GM15510 (cell line): Measurements from ENCODE around the gene TGIF1.

Source experiments
- POLR2A ChIP-seq: IDR thresholded peaks from 3 replicates; pipeline ENCODE4 v1.6.1; 2011; ENCODE audit warnings: borderline replicate concordance; ENCODE audit not compliant: insufficient read length; ENCODE audit errors: extremely low read depth

The TGIF1 gene

GRCh38 chr18:3449512-3450011, 410 bp upstream of the TGIF1 start:
- no peak for TF ChIP-seq POLR2A

DNA sequence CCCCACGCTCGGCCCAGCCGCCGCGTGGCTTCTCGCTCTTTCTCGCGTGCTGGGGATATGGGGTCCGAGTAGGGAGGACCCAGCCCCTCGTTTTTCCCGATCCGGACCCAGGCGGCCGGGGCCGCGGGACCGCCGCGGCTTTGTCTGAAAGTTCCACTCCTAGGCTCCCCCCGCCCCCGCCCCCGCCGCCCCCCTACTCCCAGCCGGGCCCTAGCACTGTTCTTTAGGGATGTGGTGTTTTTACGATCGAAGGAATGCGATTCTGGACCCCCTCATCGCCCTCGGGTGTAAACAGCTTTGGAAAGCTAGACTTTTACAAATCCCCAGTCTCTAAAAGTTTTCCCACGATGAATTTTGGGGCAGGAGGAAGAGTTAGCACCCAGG, 819 bp downstream of the TGIF1 start:
- TF ChIP-seq POLR2A, result no peak

GRCh38 chr18:3451183-3451988, 1.4 kb downstream of the TGIF1 start:
- TF ChIP-seq POLR2A, result no peak

DNA sequence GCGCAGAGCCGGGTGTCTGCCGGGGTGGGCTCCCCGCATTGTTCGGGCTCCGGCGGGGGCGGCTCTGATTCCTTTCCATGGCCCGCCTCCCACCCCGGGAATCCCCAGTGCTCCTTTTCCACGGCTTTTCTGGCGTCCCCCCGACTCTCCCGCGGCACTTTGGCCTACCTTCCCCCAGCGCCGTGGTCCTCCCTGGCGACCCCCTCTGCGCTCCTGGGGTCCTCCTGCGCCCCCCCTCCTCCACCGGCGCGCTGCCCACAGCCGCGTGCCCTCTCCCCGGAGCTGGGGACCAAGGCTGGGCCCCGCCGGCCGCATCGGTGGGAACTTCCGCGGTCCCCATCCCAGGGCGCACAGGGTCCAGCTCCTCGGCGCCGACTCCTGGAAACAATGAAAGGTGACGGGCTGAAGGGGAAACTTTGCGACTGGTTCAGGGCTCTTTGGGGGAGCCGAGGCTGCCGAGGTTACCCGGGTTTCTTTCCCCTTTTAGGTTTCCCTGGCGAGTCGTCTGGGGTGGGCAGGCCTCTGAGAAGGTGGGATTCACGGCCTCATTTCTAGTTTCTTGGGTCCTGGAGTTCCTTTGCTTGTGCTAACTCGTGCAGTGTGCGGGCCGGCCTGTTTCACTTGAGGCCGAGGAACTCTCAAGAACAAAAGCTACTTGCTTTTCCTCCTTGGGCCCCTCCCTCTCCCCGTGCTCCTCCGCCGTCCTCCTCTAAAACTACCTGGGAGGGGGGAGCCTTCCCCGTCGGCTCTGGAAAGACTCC, 2.2 kb downstream of the TGIF1 start:
- no peak for TF ChIP-seq POLR2A

- TF ChIP-seq POLR2A, result no peak
Observed at GRCh38 chr18:3452750-3453539, 3.0 kb downstream of the TGIF1 start.

GRCh38 chr18:3453540-3454364, 3.8 kb downstream of the TGIF1 start:
- TF ChIP-seq POLR2A, result no peak

DNA sequence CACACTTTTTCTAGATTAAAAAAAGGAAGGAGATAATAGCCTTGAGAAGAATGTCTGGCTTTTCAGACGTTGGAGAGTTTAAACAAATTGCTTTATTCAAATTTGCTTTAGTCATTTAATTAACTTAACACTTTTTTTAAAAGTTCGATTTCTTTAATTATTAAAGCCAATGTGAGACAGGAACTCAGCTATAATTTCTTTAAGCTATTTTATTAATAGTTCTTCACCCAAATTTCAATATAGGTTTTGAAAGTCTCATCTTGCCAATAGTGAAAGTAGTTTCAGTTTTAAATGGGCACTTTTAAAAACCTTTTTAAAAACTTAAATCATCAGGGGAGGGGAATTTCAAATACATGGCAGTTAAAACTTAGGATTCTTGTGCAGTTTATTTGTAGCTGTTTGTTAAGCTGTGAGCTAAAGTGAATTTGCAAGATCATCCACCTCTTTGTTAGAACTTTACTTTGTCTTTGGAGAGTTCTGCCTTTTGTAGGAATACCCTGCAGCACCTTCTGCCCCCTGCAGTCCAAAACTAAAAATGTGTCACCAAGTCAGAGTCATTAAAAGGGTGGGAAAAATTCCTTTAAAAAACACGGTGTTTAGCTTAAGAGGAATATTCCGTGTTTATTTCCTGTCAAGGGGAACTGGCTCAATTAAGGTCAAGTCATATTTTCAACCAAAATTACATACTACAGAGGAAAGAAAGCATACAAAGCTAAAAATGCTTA, 4.6 kb downstream of the TGIF1 start:
- TF ChIP-seq POLR2A, result no peak

DNA sequence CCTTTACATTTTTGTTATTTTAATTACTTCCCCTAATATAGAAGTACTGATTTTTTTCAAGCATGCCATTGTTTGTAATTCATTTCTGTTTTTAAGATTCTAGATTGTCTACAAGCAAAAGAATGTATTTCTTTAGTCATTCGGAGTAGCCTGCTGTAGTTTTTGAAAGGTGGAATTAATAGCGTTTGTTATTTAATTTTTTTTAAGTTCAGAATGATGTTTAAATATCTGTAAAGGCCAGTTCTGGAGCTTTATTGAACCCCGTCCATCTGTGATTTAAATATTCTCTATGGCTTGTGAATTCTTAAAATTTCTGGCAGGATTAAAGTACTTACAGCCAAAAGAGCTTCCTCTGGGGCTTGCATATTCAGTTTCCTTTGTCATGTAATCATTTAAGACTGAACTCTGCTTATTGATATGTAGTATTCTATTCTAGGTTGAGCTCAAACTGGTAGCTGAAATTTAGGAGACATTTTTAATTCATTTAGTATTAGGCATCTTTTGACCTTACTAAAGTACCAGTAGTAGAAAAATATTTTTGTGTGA, 5.2 kb downstream of the TGIF1 start:
- TF ChIP-seq POLR2A, result no peak

- no peak for TF ChIP-seq POLR2A
Observed at GRCh38 chr18:3455907-3456685, 6.1 kb downstream of the TGIF1 start.

- no peak for TF ChIP-seq POLR2A
Observed at GRCh38 chr18:3456686-3457069, 6.7 kb downstream of the TGIF1 start.

- TF ChIP-seq POLR2A, result no peak
Observed at GRCh38 chr18:3457261-3457724, 7.3 kb downstream of the TGIF1 start.

- no peak for TF ChIP-seq POLR2A
Observed at GRCh38 chr18:3458378-3458777, 8.4 kb downstream of the TGIF1 start.
